GM19467 (cell line): ENCODE results near the gene TICAM2.

Experiments
- ATAC-seq: cut with Tn5 transposase; IDR thresholded peaks from one replicate; pipeline ENCODE4 v1.9.1; 2021; ENCODE audit warnings: mild to moderate bottlenecking, moderate library complexity; ENCODE audit not compliant: unreplicated experiment

TICAM2 gene

DNA sequence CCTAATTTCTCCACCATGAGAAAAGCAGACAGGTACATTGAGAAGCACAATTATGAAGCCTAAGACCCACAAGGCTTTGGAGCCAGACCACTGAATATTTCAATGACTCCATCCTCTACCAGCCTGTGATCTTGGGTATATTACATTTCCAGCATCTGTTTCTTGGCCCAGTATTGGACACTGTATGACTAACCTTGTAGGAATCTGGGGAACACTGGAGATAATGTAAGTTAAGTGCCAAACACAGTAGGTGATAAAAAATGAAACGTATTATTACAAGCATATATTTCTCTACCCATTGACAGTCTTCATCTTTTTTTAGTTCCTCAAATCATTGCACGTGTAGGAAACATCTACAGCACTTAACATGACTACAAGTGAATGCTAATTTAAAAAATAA, 29.1 kb downstream of the TICAM2 start:
- no peak for ATAC-seq

DNA sequence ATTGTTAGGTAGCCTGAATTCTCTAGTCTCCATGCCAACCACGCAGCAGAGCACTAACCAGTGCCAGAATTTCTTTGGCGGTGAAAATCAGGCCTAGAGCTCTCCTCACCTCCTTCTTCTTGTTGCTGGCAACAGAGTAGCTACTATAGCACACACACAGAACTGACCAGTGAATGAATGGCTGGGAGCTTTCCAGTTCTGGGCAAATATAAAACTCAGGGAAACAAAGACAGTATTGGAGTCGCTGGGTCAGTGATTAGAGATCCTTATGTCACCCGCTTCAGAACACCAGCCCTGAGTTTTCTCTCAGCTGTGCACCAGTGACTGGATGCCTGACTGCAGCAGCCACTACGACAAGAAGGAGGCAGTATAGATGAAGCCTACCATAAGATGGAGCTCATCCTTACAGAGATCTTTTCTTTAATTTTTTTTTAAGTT, 30.8 kb downstream of the TICAM2 start:
- no peak for ATAC-seq

DNA sequence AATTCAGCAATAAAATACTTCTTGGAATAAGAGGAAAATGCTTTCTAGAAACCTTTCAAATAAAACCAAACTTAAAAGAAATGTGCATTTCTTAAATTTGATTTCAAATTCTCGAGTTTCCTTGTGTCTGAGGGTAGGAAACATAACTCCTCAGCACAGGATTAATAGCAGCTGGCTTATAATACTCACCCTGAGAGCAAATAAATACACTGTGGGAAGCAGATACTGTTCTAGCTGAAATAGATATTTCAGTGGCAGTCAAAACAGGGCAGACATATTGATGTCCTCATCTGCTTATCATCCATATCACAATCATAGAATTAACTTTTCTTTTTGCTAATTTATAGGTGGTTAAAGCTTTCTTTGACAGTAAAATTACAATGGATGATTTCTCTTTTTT, 33.6 kb downstream of the TICAM2 start:
- ATAC-seq = no peak

DNA sequence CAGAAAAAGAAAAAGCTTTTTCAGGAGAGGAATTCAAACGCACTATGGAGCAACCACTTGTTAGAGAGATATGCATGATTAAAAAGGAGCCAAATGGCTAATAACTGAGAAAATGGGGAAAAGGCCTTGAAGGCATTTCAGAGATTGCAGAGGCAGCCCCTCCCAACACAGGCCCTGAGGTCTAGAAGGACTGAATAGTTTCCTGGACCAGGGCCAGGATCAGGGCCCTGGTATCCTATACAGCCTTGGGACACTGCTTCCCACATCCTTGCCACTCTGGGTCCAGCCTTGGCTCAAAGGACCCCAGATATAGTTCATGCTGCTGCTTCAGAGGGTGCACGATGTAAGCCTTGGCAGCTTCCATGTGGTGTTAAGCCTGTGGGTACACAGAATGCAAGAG, 37.0 kb downstream of the TICAM2 start:
- ATAC-seq = no peak

DNA sequence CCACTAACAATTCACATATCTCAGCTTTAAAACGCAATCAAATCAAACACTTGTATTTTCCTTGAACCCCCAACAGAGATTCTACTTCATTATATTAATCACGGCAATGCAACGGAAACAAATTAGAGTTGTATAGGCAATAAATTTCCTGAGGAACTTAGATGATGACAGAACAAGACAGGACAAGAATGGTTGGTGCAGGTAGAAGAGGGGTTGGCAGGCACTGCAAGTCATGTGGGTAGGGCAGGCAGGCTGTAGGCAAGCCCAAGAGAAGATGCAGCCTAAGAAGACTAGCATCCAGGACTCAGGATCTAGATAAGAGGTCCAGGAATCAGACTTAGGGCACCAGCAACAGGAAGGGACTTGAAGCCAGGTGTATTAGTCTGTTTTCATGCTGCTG, 41.1 kb downstream of the TICAM2 start:
- ATAC-seq = no peak

DNA sequence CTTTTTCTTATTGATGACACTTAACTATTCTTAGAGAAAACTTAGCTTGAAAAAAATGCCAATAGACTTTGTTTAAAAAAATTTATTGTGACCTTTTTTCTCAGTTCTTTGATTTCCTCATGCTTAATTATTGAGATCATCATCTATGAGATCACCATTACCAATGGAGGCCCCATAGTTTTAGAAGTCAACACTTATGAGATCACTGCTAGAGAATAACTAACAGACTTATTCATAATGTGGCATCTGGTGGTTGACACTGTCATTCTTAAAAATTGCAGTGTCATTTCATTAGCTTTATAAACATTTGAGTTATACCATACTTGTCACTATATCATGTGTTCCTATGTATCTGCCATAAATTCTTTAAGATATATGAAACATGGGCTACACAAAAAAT, 42.8 kb downstream of the TICAM2 start:
- ATAC-seq = no peak

DNA sequence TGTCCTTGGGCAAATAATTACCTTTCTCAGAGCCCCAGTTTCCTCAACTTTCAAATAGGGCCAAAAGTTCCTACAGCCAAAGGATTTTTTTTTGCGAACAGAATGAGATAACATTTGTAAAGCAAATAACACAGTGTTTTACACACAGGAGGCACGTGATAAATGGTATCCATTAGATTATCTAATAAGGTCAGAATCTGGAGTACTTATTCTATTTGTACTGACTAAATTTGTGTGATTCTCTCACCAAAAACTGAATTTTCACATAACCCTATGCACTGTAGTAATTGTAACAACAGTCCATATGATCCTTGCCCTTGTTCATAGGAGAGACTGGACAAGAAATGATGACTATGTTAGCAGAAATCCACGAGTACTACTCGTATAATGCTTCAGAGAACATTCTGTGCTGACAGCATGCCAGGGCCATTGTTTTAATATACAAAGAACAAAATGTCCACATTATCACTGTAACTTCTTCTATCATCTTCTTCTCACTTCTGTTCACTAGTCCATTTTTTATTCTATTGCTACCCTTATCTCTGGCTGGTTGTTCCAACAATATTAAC, 43.8 kb downstream of the TICAM2 start:
- ATAC-seq = no peak

DNA sequence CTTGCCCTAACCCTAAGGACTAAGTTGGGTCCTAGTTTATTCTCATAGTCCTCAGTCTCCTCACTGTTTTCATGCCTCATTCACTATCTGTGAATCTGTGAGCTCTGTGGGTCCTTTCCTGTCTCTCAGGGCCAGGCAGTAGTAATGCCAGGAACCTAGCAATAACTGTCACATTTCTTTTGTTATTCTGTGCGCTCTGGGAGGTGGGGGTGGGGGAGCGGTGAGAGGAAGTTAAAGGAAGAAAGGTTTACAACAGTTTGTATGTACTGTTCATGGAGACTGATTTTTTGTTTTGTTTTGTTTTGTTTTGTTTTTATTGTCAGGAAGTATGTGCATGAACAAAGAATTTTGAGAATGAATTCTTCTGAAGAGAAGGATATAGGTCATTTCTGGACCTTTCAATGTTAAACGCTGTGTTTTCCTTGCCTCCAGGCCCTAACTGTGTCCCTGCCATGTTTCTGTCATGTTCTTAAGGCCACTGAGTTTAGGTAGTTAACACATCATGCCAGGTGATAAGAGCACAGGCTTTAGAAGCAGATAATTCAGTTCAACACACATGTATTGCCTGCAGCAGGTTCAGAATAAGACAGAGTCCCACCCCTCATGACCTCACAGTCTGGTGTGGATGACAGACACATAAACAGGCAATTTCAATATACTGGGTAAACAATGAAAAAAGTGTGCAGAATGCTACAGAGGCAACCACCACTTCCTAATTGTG, 44.5 kb downstream of the TICAM2 start:
- no peak for ATAC-seq

DNA sequence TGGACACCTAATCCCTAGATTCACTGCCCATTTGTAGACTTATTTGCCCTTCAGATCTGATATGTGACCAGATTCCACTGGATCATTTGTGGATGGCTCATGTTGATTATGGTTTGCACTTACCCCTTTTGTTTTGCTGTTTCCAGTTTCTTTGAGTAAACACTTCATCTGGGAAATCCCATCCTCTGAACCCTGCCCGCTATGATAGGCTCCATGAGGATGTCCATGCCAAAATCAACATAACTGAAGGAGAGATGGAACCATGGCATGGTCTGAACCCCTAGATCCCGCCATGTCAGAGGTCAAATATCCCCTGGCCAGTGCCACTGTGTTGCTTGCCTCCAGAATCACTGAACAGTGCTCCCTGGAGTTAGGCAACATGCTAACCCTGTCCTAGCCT, 46.0 kb downstream of the TICAM2 start:
- no peak for ATAC-seq

DNA sequence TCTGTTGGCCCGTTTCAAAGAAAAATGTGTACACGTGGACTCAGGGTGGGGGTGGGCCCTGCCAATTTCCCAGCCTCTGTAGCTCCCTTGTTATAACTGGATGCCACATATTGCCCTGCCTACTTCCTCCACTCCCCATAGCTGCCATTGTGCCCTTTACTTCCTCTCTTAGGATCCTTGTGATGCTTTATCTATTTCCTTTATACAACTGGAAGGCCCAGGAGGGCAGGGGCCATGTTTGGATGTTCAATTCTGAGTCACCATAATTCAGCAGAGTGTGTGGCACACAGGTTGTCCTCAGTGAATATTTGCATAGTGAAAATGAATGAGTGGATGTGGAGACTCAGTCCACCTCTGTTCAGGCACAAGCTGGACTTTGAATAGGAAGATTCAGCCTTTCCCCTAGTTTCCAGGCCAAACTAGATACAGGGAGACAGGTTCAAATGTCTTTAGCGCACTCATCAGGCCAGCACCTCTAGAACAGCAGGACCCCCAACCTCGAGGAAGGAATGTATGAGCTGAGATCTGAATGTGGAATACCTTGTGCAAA, 47.1 kb downstream of the TICAM2 start:
- no peak for ATAC-seq

DNA sequence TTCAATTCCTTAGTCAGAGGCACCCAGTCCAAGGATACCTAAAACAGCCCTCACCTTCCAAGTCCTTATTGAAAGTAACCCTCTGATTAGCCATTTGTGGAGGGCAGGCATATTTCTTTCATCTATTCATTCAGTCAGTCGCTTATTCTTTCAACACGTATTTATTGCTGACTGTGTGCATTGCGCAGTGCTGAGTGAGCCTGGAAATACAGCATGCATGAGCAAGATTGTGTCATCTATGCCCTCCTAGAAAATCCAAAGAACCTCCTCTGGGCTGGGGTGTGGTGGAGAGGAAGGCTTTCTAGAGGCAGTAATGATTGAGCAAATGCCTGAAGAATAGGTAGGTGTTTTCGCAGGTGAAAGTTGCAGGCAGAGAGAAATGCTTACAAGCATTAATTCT, 49.2 kb downstream of the TICAM2 start:
- no peak for ATAC-seq

DNA sequence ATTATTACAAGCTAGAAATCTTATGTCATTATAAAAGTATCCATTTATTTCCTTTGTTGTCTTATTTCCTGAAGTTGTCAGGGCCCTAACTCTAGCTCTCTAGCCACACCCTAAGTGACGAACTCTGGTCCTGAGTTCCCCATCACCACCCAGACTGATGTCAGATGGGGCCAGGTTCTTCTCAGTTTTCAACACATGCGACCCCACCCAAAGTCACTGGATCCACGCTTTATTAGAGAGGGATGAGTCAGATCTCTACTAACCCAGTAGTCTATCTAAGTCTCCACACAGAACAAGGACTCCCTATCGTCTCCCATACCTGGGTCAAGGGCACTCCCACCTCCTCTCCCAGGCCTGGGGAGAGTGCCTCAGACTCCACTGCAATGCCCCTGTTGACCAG, 50.9 kb downstream of the TICAM2 start:
- no peak for ATAC-seq

DNA sequence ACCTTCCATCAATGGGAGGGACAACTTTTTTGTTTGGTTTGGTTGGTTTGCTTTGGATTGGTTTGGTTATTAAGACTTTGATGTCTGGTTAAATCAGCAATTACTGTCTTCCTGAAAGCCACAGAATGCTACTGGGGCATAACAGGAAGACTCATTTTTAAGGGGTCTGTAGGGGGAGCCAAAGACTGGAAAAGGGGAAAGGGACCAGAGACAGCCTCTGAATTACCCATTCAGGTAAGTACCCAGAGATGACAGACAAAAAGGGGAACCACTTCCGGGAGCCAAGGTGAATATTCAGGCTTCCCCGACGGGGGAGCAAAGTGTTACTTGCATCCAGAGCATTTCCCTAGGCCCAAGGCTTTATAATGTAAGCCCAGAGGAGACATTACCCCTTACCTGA, 53.1 kb downstream of the TICAM2 start:
- ATAC-seq = no peak

DNA sequence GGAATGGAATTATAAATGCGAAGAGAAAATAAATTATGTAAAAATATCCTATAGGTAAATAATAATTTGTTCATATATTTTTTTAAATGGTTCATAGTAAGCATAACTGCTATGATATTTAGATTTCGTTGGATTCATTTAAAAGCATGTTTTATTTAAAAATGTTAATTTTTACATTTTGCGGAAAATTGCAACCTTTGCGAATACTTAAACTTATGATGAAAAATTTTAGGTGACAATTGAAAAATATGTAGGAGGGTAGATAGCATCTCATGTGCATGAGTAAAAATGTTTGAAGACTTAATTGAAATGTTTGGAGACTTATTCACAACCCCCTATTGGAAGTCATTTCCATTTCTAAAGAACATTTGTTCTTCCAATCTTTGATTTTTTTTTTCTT, 53.6 kb downstream of the TICAM2 start:
- no peak for ATAC-seq

DNA sequence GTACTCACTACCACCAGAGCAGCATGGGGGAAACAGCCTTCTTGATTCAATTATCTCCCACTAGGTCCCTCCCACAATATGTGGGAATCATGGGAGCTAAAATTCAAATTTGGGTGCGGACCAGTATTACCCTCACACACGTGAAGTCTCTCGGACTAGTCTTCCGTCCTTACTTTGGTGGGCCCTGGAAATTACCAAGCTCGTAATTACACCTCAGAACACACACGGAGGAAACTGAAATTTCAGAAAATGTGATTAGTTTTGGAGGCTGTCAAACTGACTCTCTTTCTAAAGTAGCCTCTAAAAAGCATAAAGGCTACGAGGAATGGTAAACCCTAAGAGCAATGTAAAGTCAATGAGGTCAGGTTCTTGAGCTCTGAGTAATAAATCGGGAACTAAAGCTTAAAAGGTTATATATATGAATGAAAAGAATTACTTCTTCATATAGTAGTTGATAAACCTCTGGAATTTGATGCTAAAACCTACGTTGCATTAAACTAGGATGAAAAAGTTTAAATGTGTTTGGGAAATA, 56.9 kb downstream of the TICAM2 start:
- ATAC-seq = no peak

DNA sequence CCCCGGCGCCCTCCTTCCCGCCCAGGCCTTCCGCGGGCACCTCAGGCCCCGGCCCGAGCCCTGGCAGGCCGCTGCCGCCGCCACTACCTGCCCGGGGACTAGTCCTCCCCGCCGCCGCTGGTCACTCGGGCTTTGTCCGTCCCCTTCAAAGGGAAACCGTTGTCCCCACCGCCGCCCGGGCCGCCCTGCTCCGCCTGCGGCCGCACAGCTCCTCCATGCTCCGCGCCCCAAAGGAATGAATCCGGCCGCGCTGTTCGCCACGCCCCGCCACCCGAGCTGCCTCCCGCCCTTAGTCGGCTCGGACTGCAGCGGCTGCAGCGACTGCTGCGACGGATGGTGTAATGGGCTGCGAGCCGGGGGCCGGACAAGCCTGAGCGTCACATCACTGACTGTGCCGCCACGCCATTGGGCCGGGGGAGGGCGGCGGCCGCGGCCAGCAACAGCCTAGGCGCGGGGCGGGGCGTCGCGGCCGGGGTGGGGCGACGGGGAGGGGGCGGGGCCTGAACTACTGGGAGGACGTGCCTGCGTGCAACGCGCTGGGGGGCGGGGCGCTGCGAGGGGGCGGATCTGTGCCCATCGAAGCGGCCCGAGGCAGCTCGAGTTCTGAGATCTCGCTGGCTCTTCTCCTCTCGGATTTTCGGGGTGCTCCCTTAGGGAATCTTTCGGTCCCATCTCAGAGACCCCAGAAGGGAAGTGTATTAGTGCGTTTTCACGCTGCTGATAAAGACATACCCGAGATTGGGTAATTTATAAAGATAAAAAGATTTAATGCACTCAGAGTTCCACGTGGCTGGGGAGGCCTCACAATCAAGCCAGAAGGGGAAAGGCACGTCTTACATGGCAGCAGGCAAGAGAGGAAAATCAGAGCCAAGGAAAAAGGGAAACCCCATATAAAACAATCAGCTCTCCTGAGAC, 57.6 kb downstream of the TICAM2 start, which contains the start of gene FEM1C:
FEM1C (minus strand) TSS at position 340 of the 915 bp plus-strand sequence. CDS start 1,282 bp downstream, outside the sequence.
- ATAC-seq = peak; percentile 98

DNA sequence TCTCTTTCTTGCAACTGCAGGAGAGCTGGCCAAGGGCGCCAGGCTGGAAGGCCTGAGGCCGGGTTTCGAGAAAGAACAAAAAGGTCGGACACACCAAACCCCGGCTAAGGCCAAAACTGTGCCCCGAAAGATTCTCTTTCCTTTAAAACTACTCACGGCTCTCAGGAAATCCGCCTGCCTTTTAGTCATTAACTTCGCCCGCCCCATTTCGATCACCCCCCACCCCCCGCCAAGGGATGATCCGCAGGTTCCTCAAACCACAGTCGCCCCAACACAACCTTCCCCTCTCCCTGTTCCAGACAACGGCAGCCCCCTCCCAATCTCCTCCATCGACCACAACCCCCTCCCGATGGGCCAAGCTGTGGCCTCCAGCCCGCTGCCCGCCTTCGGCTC, 58.2 kb downstream of the TICAM2 start:
- peak; percentile 2 for ATAC-seq

DNA sequence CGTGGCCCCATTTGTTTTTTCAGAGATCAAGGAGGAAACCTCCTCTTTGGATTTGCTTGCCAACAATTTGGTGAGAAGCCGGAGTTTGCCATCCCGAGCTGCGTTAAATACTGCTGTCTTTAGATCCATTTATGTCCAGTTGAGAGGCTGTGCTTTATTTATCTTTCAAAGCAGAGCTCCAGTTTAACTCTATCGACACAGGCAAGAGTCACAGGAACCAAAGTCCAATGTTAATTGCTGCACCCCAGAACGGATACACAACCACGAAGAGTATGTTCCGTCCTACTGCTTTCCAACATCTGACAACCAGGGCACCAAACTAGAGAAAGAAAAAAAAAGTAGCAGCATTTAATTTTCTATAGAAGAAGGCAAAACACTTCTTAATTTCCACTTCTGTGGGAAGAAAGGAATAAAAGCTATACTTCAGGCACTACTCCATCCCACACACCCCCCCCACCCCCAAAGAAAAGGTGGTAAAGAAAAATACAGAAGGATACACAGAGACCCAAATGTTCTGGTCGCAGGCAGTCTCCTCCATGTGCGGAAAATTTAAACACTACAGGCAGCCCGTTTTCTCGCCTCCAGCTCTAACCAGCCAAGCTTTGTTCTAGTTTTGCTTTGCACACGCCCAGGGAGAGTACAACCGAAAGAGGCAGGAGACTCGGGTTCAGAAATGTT, 58.8 kb downstream of the TICAM2 start:
- peak; percentile 35 for ATAC-seq

DNA sequence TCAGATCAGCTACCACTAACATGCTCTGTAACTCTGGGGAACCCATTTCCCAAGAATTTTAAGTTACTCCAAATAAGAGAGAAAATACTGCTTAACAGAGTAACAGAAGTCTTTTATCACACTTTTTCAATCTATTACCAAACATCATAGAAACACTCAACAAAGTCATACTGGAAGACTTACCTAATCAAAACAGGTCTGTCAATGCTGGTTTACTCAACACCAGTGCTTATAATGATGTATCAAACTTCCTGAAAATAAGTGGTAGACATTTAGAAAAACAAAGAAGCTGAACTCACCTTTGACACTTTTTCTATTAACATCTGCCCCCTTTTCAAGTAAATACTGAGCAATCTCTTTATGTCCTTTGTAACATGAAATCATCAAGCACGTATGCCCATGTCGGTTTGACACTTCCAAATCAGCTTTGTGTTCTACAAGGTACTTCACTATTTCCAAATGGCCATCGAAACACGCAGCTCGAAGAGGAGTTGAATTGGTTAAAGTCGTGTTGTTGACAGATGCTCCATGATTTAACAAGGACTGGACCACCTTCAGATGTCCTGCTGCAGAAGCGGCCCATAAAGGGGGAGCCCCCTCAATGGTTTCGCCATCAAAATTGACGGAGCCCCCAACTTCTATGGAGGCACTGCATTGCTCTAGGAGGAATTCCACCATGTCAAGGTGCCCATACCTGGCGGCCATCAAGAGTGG, 59.5 kb downstream of the TICAM2 start:
- no peak for ATAC-seq

DNA sequence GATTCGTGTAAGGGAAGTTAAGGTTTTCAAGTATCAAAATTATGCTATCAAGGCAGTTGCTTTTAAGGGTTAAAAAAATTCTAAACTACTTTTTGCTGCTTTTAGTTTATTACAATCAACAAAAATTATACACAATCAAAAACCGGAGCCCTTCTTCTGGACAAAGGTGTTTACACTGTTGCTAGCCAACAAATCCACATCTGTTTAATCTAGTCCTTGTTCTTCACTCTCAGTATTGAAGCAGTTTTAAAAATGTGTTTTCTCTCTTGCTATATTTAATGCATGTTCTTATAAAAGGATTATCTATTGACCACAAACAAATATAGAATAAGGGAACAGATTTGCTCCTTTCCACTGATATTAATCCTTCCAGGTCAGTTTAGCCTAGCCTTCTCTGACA, 60.2 kb downstream of the TICAM2 start:
- no peak for ATAC-seq
